ENCODE results near the gene PCDHGB4.
"Not testable (repeated sequence)": the region's sequence is repeated elsewhere in the genome, so short reads cannot be mapped to it uniquely, and the experiment has no call there.

Gene PCDHGB4

GRCh38 chr5:141397756-141398551 lies 10.5 kb downstream of the PCDHGB4 start, which contains the start of gene PCDHGB5:
Gene PCDHGB5 (plus strand): TSS chr5:141397947. CDS start chr5:141398128, 181 bp downstream.
- DNase-seq (ENCODE audit: low spot score); FAIRE-seq: not testable (repeated sequence)

- DNase-seq (ENCODE audit: low spot score): no peak
- no peak for FAIRE-seq
Measured at GRCh38 chr5:141398608-141399007, 11.1 kb downstream of the PCDHGB4 start.

DNA sequence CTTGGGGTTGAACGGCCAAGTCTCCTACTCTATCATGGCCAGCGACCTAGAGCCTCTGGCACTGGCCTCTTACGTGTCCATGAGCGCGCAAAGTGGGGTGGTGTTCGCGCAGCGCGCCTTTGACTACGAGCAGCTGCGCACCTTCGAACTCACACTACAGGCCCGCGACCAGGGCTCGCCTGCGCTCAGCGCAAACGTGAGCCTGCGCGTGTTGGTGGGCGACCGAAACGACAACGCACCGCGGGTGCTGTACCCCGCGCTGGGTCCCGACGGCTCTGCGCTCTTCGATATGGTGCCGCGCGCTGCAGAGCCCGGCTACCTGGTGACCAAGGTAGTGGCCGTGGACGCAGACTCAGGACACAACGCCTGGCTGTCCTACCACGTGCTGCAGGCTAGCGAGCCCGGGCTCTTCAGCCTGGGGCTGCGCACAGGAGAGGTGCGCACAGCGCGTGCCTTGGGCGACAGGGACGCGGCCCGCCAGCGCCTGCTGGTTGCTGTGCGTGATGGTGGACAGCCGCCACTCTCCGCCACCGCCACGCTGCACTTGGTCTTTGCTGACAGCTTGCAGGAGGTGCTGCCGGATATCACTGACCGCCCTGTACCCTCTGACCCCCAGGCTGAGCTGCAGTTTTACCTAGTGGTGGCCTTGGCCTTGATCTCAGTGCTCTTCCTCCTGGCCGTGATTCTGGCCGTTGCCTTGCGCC lies 12.2 kb downstream of the PCDHGB4 start:
- no peak for FAIRE-seq
- no peak for DNase-seq (ENCODE audit: low spot score)

DNA sequence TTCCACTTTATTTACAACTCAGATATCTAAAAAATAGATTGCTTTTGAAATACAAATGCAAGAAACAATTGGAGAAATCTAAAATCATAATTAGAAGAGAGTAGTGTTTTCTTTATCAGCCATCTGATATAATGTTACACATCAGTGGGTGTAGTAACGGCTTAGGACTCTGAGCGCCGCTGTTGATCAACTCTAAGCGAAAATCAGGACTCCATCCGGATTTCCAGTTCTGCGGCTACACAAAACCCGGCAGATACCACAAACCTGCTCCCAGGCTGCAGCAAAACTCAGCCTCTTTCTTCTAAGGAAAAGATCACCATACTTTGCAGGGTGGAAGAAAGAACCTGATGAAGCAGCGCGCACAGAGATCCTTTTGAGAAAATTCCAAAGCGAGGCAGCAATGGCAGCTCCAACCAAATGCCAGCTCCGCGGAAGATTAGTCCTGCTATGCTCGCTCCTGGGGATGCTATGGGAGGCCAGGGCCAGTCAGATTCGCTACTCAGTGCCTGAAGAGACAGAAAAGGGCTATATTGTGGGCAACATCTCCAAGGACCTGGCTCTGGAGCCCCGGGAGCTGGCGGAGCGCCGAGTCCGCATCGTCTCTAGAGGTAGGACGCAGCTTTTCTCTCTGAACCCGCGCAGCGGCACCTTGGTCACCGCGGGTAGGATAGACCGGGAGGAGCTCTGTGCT lies 15.2 kb downstream of the PCDHGB4 start, which contains the start of gene PCDHGA9:
Gene PCDHGA9 (plus strand): TSS at position 226 of the 691 bp plus-strand sequence. CDS start 175 bp downstream, at position 401.
- no peak for DNase-seq (ENCODE audit: low spot score)
- FAIRE-seq: no peak

DNA sequence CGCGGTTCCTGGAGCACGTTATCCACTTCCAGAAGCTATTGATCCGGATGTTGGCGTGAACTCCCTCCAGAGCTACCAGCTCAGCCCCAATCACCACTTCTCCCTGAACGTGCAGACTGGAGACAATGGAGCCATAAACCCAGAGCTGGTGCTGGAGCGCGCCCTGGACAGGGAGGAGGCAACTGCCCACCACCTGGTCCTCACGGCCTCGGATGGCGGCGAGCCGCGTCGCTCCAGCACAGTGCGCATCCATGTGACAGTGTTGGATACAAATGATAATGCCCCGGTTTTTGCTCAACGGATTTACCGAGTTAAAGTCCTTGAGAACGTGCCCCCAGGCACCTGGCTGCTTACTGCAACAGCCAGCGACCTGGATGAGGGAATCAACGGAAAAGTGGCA lies 15.9 kb downstream of the PCDHGB4 start:
- DNase-seq (ENCODE audit: low spot score) (no peak), FAIRE-seq (no peak)

GRCh38 chr5:141407790-141408505 lies 20.4 kb downstream of the PCDHGB4 start, which contains the start of gene PCDHGB6:
Gene PCDHGB6 (plus strand): TSS chr5:141408021. CDS start chr5:141408203, 182 bp downstream.
- DNase-seq (ENCODE audit: low spot score): peak; percentile 35
- FAIRE-seq: not testable (repeated sequence)

- no peak for DNase-seq (ENCODE audit: low spot score)
Measured at GRCh38 chr5:141409598-141410306, 22.3 kb downstream of the PCDHGB4 start.

GRCh38 chr5:141411575-141411974 lies 24.1 kb downstream of the PCDHGB4 start:
- no peak for DNase-seq (ENCODE audit: low spot score)
- no peak for FAIRE-seq

More at GRCh38 chr5:141409598-141410306, 22.3 kb downstream of the PCDHGB4 start:
- FAIRE-seq: no peak

DNA sequence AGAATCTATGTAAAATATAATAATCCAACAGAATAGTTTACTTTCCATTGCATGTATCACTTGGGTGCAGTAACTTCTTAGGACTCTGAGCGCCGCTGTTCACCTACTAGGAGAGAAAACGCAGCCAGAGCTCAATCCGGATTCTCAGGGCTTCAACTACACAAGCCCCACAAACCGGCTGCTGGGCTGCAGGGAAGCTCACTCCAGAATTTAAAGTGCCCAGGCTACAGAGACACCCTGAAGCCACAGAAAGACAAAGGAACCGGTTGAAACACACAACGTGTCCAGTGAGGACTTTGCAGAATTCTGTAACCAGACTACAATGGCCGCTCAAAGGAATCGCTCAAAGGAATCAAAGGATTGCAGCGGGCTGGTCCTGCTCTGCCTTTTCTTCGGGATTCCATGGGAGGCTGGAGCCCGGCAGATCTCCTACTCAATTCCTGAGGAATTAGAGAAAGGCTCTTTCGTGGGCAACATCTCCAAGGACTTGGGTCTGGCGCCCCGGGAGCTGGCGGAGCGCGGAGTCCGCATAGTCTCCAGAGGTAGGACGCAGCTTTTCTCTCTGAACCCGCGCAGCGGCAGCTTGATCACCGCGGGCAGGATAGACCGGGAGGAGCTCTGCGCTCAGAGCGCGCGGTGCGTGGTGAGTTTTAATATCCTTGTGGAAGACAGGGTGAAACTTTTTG lies 25.5 kb downstream of the PCDHGB4 start, which contains the start of gene PCDHGA10:
Gene PCDHGA10 (plus strand): TSS at position 134 of the 686 bp plus-strand sequence. CDS start 189 bp downstream, at position 323.
- DNase-seq (ENCODE audit: low spot score): peak; percentile 56
- peak; percentile 52 for FAIRE-seq

DNA sequence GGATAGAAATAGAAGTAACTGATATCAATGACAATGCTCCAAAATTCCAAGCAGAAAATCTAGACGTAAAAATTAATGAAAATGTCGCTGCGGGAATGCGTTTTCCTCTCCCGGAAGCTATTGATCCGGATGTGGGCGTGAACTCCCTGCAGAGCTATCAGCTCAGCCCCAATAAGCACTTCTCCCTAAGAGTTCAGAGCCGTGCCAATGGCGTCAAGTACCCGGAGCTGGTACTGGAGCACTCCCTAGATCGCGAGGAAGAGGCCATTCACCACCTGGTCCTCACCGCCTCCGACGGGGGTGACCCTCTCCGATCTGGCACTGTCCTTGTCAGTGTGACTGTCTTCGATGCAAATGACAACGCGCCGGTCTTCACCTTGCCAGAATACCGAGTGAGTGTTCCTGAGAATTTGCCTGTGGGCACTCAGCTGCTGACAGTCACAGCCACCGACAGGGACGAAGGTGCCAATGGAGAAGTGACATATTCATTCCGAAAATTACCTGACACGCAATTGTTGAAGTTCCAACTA lies 26.1 kb downstream of the PCDHGB4 start:
- no peak for DNase-seq (ENCODE audit: low spot score)
- FAIRE-seq: no peak

DNA sequence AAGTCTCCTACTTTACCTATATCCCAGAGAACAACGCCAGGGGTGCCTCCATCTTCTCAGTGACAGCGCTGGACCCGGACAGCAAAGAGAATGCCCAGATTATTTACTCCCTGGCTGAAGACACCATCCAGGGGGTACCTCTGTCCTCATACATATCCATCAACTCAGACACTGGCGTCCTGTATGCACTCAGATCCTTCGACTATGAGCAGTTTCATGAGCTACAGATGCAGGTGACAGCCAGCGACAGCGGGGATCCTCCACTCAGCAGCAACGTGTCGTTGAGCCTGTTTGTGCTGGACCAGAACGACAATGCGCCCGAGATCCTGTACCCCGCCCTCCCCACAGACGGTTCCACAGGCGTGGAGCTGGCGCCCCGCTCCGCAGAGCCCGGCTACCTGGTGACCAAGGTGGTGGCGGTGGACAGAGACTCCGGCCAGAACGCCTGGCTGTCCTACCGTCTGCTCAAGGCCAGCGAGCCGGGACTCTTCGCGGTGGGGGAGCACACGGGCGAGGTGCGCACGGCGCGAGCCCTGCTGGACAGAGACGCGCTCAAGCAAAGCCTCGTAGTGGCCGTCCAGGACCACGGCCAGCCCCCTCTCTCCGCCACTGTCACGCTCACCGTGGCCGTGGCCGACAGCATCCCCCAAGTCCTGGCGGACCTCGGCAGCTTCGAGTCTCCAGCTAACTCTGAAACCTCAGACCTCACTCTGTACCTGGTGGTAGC lies 27.2 kb downstream of the PCDHGB4 start:
- DNase-seq (ENCODE audit: low spot score); FAIRE-seq: not testable (repeated sequence)

- FAIRE-seq; DNase-seq (ENCODE audit: low spot score): not testable (repeated sequence)
Measured at GRCh38 chr5:141415275-141415618, 27.7 kb downstream of the PCDHGB4 start.

- peak; percentile 30 for FAIRE-seq
- DNase-seq (ENCODE audit: low spot score): peak; percentile 39
Measured at GRCh38 chr5:141417494-141418172, 30.1 kb downstream of the PCDHGB4 start, which contains the start of gene PCDHGB7. Gene PCDHGB7 (plus strand): TSS chr5:141417677. CDS start chr5:141417860, 183 bp downstream.

DNA sequence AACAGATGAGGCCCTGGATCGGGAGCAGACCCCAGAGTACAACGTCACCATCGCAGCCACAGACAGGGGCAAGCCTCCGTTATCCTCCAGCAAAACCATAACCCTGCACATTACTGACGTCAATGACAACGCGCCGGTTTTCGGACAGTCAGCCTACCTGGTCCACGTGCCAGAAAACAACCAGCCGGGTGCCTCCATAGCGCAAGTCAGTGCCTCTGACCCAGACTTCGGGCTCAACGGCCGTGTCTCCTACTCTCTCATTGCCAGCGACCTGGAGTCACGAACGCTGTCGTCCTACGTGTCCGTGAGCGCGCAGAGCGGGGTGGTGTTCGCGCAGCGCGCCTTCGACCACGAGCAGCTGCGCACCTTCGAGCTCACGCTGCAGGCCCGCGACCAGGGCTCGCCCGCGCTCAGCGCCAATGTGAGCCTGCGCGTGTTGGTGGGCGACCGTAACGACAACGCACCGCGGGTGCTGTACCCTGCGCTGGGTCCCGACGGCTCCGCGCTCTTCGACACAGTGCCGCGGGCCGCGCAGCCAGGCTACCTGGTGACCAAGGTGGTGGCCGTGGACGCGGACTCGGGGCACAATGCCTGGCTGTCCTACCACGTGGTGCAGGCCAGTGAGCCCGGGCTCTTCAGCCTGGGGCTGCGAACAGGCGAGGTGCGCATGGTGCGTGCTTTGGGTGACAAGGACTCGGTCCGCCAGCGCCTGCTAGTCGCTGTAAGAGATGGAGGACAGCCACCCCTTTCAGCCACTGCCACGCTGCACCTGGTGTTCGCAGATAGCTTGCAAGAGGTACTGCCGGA lies 31.8 kb downstream of the PCDHGB4 start:
- no peak for FAIRE-seq
- DNase-seq (ENCODE audit: low spot score): no peak

DNA sequence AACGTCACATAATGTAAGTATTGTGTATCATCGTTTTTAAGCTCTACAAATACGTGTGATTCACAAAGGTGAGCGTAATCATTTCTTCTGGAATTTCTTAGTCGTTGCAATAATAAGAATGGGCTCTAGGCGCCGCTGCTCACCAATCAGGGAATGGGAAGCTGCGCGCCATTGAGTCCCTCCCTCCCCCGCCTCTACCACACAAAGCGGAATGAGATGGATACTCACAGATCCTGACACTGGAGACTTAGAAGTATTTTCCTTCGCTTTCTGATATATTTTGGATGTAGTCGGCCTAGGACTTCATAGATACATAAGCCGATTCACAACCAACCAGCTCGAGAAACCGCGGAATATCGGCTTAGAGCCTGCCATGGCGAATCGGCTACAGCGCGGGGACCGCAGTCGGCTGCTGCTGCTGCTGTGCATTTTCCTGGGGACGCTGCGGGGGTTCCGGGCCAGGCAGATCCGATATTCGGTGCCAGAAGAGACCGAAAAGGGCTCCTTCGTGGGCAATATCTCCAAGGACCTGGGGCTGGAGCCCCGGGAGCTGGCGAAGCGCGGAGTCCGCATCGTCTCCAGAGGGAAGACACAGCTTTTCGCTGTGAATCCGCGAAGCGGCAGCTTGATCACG lies 33.5 kb downstream of the PCDHGB4 start, which contains the start of gene PCDHGA11:
Gene PCDHGA11 (plus strand): TSS at position 197 of the 634 bp plus-strand sequence. CDS start 177 bp downstream, at position 374.
- DNase-seq (ENCODE audit: low spot score) (no peak), FAIRE-seq (no peak)

- DNase-seq (ENCODE audit: low spot score) (no peak), FAIRE-seq (no peak)
Measured at GRCh38 chr5:141421489-141421855, 34.0 kb downstream of the PCDHGB4 start.
